ENCODE data around the gene DMXL1.

- TF ChIP-seq CTCF (IDR thresholded peaks at IDR 0.05) (no peak), EP300 (IDR thresholded peaks at IDR 0.05) (no peak), POLR2AphosphoS5 (IDR thresholded peaks at IDR 0.05) (no peak)
These were observed 24.7 kb downstream of the DMXL1 start for GRCh38 chr5:119095611-119096010.

All from gastroesophageal sphincter (tissue), 3 donors.